Measurements from ENCODE around the gene CDC34. TPM values are rescaled to one million over a fixed set of nuclear protein-coding genes. Genes with fewer than 3 reads are reported as not detected.

CDC34 gene
- total RNA-seq, 5 donors from 2014 or later (not counting 1 experiment from before 2014, with no cell fraction given) = 35.4 to 52.6 (median 51.3) TPM

GRCh38 chr19:504616-505015 is 26.9 kb upstream of the CDC34 start:
- Histone ChIP-seq H3K27me3 (replicated peaks in 1 of 2; ENCODE audit: control insufficient read depth in 2 of 2, extremely low read depth in 1 of 2, insufficient read depth in 2 of 2, low read length in 1 of 2) (peaks cover 2 to 4% of the 10 kb centered on the region in 2 experiments), H3K27ac (ENCODE audit: low read length) (no peak overlapping the region), H3K36me3 (ENCODE audit: control insufficient read depth in 2 of 2, extremely low read depth in 1 of 2, insufficient read depth in 1 of 2, low read length in 1 of 2) (peaks cover 0 to 1% of the 10 kb centered on the region in 2 donors), H3K9me3 (no peaks in the 10 kb centered on the region), H3K4me1 (ENCODE audit: control insufficient read depth in 1 of 2, extremely low read depth in 1 of 2, insufficient read depth in 2 of 2, low read length in 2 of 2) (peaks cover 10 to 33% of the 10 kb centered on the region in 2 experiments), H3K4me3 (ENCODE audit: control insufficient read depth in 1 of 2, extremely low read depth in 1 of 2, low read length in 1 of 2) (no peak overlapping the region)
- ChIA-PET POLR2A (no interaction called here), CTCF (interaction anchor here in 1 of 2 donors (1.1 kb wide), 1 partner anchor 9 kb away, joined by 3 read pairs; no protein-coding TSS in a partner anchor)
- ATAC-seq (replicated peaks in 1 of 4) = no peak
- H3K4me1 Mint-ChIP-seq = peaks cover 23 to 34% (median 27%) of the 10 kb centered on the region in 3 donors
- peaks cover under 1 to 1% of the 10 kb centered on the region in 2 donors for H3K27me3 Mint-ChIP-seq
- no peak for DNase-seq
- no peaks in the 10 kb centered on the region for H3K36me3 Mint-ChIP-seq
- WGBS (ENCODE audit: insufficient coverage) = 94% methylated on average over 9 of the region's 14 CpGs
- H3K27ac Mint-ChIP-seq = no peak overlapping the region
- no peaks in the 10 kb centered on the region for H3K9me3 Mint-ChIP-seq
- H3K4me3 Mint-ChIP-seq = no peak overlapping the region

GRCh38 chr19:506404-507285 is 24.9 kb upstream of the CDC34 start:
- H3K36me3 ChIP-seq (ENCODE audit: control insufficient read depth in 2 of 2, extremely low read depth in 1 of 2, insufficient read depth in 1 of 2, low read length in 1 of 2) = peaks cover 0 to 4% of the 10 kb centered on the region in 2 donors
- ChIA-PET POLR2A (interaction anchor here in 1 of 2 donors (0.5 kb wide), 1 partner anchor 25 kb away, joined by 6 read pairs; no protein-coding TSS in a partner anchor), CTCF (interaction anchor here (0.6 to 1.4 kb wide), 11 partner anchors 9 to 240 kb away, joined by 3 to 10 read pairs (median 3); partner anchors contain the start of genes CDC34 (in 2 of the 2) and MADCAM1 (in 1 of the 2))
- H3K27ac Mint-ChIP-seq = peak overlapping the region; percentile 99 to 100
- H3K27ac ChIP-seq (ENCODE audit: low read length) = peak overlapping the region; percentile 93
- DNase-seq = peak; percentile 82 to 98 (median 91)
- ATAC-seq (replicated peaks in 1 of 4) = peak; percentile 62 to 65 (median 63)
- peak overlapping the region; percentile 92 to 97 (median 96) for H3K4me3 Mint-ChIP-seq
- WGBS (ENCODE audit: insufficient coverage) = 1% methylated on average over 44 of the region's 48 CpGs
- no peaks in the 10 kb centered on the region for H3K27me3 ChIP-seq (replicated peaks in 1 of 2; ENCODE audit: control insufficient read depth in 2 of 2, extremely low read depth in 1 of 2, insufficient read depth in 2 of 2, low read length in 1 of 2)
- peaks cover 13 to 52% of the 10 kb centered on the region in 2 experiments for H3K4me1 ChIP-seq (ENCODE audit: control insufficient read depth in 1 of 2, extremely low read depth in 1 of 2, insufficient read depth in 2 of 2, low read length in 2 of 2)
- peak overlapping the region; percentile 79 to 86 for H3K4me3 ChIP-seq (ENCODE audit: control insufficient read depth in 1 of 2, extremely low read depth in 1 of 2, low read length in 1 of 2)
- no peaks in the 10 kb centered on the region for H3K27me3 Mint-ChIP-seq
- no peaks in the 10 kb centered on the region for H3K36me3 Mint-ChIP-seq
- peaks cover 36 to 51% (median 41%) of the 10 kb centered on the region in 3 donors for H3K4me1 Mint-ChIP-seq
- H3K9me3 ChIP-seq = no peaks in the 10 kb centered on the region
- H3K9me3 Mint-ChIP-seq = no peaks in the 10 kb centered on the region

GRCh38 chr19:507286-508203 is 24.0 kb upstream of the CDC34 start, which contains the start of gene TPGS1:
TPGS1 (plus strand) TSS chr19:507497; CDS start chr19:507507, 10 bp downstream.
- peaks cover 0 to 4% of the 10 kb centered on the region in 2 donors for H3K36me3 ChIP-seq (ENCODE audit: control insufficient read depth in 2 of 2, extremely low read depth in 1 of 2, insufficient read depth in 1 of 2, low read length in 1 of 2)
- Mint-ChIP-seq H3K27ac (peak within 1 kb of the TSS; percentile 99 to 100), H3K4me1 (peaks cover 43 to 59% (median 46%) of the 10 kb centered on the region in 3 donors), H3K9me3 (no peaks in the 10 kb centered on the region), H3K4me3 (peak within 1 kb of the TSS; percentile 92 to 97 (median 96)), H3K36me3 (no peaks in the 10 kb centered on the region), H3K27me3 (no peaks in the 10 kb centered on the region)
- H3K9me3 ChIP-seq = no peaks in the 10 kb centered on the region
- H3K27ac ChIP-seq (ENCODE audit: low read length) = peak within 1 kb of the TSS; percentile 93
- ATAC-seq (replicated peaks in 1 of 4) (peak; percentile 57 to 66 (median 63)), DNase-seq (peak; percentile 34 to 92 (median 83))
- ChIA-PET POLR2A (interaction anchor here in 1 of 2 donors (0.5 kb wide), 1 partner anchor 24 kb away, joined by 6 read pairs; no protein-coding TSS in a partner anchor), CTCF (interaction anchor here (0.6 to 1.4 kb wide), 9 partner anchors 8 to 25 kb away, joined by 3 to 10 read pairs (median 3); partner anchors contain the start of genes CDC34 (in 2 of the 2) and MADCAM1 (in 1 of the 2))
- peak within 1 kb of the TSS; percentile 79 to 86 for H3K4me3 ChIP-seq (ENCODE audit: control insufficient read depth in 1 of 2, extremely low read depth in 1 of 2, low read length in 1 of 2)
- H3K4me1 ChIP-seq (ENCODE audit: control insufficient read depth in 1 of 2, extremely low read depth in 1 of 2, insufficient read depth in 2 of 2, low read length in 2 of 2) = peaks cover 13 to 61% of the 10 kb centered on the region in 2 experiments
- H3K27me3 ChIP-seq (replicated peaks in 1 of 2; ENCODE audit: control insufficient read depth in 2 of 2, extremely low read depth in 1 of 2, insufficient read depth in 2 of 2, low read length in 1 of 2) = no peaks in the 10 kb centered on the region
- under 1% methylated on average over 81 of the region's 81 CpGs for WGBS (ENCODE audit: insufficient coverage)

- Histone ChIP-seq H3K9me3 (no peaks in the 10 kb centered on the region), H3K27me3 (replicated peaks in 1 of 2; ENCODE audit: control insufficient read depth in 2 of 2, extremely low read depth in 1 of 2, insufficient read depth in 2 of 2, low read length in 1 of 2) (no peaks in the 10 kb centered on the region), H3K4me1 (ENCODE audit: control insufficient read depth in 1 of 2, extremely low read depth in 1 of 2, insufficient read depth in 2 of 2, low read length in 2 of 2) (peaks cover 15 to 70% of the 10 kb centered on the region in 2 experiments), H3K36me3 (ENCODE audit: control insufficient read depth in 2 of 2, extremely low read depth in 1 of 2, insufficient read depth in 1 of 2, low read length in 1 of 2) (peaks cover 0 to 4% of the 10 kb centered on the region in 2 donors), H3K27ac (ENCODE audit: low read length) (peak overlapping the region; percentile 93), H3K4me3 (ENCODE audit: control insufficient read depth in 1 of 2, extremely low read depth in 1 of 2, low read length in 1 of 2) (peak overlapping the region; percentile 79 to 86)
- ChIA-PET POLR2A (no interaction called here), CTCF (interaction anchor here in 1 of 2 donors (0.6 kb wide), 1 partner anchor 22 kb away, joined by 3 read pairs; no protein-coding TSS in a partner anchor)
- no peak for ATAC-seq (replicated peaks in 1 of 4)
- H3K27ac Mint-ChIP-seq = peak overlapping the region; percentile 89 to 99
- no peaks in the 10 kb centered on the region for H3K9me3 Mint-ChIP-seq
- no peak for DNase-seq
- peaks cover 43 to 63% (median 46%) of the 10 kb centered on the region in 3 donors for H3K4me1 Mint-ChIP-seq
- H3K4me3 Mint-ChIP-seq = peak overlapping the region; percentile 92 to 97 (median 96)
- H3K36me3 Mint-ChIP-seq = no peaks in the 10 kb centered on the region
- WGBS (ENCODE audit: insufficient coverage) = 63% methylated on average over 20 of the region's 32 CpGs
- H3K27me3 Mint-ChIP-seq = no peaks in the 10 kb centered on the region
Observed at GRCh38 chr19:508204-509150, 23.1 kb upstream of the CDC34 start.

- Mint-ChIP-seq H3K36me3 (peaks cover 5% of the 10 kb centered on the region), H3K9me3 (no peaks in the 10 kb centered on the region), H3K4me1 (peaks cover 46 to 62% (median 53%) of the 10 kb centered on the region in 3 donors), H3K4me3 (peak overlapping the region; percentile 78 to 96 (median 82)), H3K27me3 (no peaks in the 10 kb centered on the region), H3K27ac (peak overlapping the region; percentile 97 to 99)
- CTCF ChIA-PET = interaction anchor here (0.6 to 2.4 kb wide), 6 partner anchors 12 to 73 kb away, joined by 3 to 36 read pairs (median 4); partner anchors contain the start of genes BSG (in 1 of the 2) and CDC34 (in 1 of the 2)
- H3K36me3 ChIP-seq (ENCODE audit: control insufficient read depth in 2 of 2, extremely low read depth in 1 of 2, insufficient read depth in 1 of 2, low read length in 1 of 2) = peaks cover 0 to 13% of the 10 kb centered on the region in 2 donors
- peak; percentile 34 to 56 (median 44) for ATAC-seq (replicated peaks in 1 of 4)
- H3K9me3 ChIP-seq = no peaks in the 10 kb centered on the region
- H3K27me3 ChIP-seq (replicated peaks in 1 of 2; ENCODE audit: control insufficient read depth in 2 of 2, extremely low read depth in 1 of 2, insufficient read depth in 2 of 2, low read length in 1 of 2) = no peaks in the 10 kb centered on the region
- WGBS (ENCODE audit: insufficient coverage) = 0% methylated on average over 15 of the region's 21 CpGs
- POLR2A ChIA-PET = interaction anchor here in 1 of 2 donors (0.6 to 0.9 kb wide), 2 partner anchors 22 to 758 kb away, joined by 3 to 7 read pairs; partner anchors contain the start of gene CIRBP
- peaks cover 15 to 77% of the 10 kb centered on the region in 2 experiments for H3K4me1 ChIP-seq (ENCODE audit: control insufficient read depth in 1 of 2, extremely low read depth in 1 of 2, insufficient read depth in 2 of 2, low read length in 2 of 2)
- peak overlapping the region; percentile 36 to 48 for H3K4me3 ChIP-seq (ENCODE audit: control insufficient read depth in 1 of 2, extremely low read depth in 1 of 2, low read length in 1 of 2)
- peak; percentile 86 to 97 (median 91) for DNase-seq
- peak overlapping the region; percentile 98 for H3K27ac ChIP-seq (ENCODE audit: low read length)
Observed at GRCh38 chr19:510606-511100, 20.9 kb upstream of the CDC34 start.

Data from T-cell (primary cell).